Right kidney (tissue), 1 donor: ENCODE data around the gene ABCD2.
"Not testable (repeated sequence)": the region's sequence is repeated elsewhere in the genome, so short reads cannot be mapped to it uniquely, and the experiment has no call there.

Experiments
- DNase-seq: peaks from one replicate; pipeline ENCODE4 v3.0.0-alpha.2; 2016

The ABCD2 gene

GRCh38 chr12:39533951-39534350 lies 85.7 kb downstream of the ABCD2 start:
- no peak for DNase-seq

- DNase-seq = no peak
Observed at GRCh38 chr12:39532448-39532847, 87.2 kb downstream of the ABCD2 start.

- DNase-seq = no peak
Observed at GRCh38 chr12:39526974-39527373, 92.6 kb downstream of the ABCD2 start.

GRCh38 chr12:39522167-39522566 lies 97.4 kb downstream of the ABCD2 start:
- DNase-seq = not testable (repeated sequence)

GRCh38 chr12:39510001-39510400 lies 109.6 kb downstream of the ABCD2 start:
- DNase-seq = no peak

GRCh38 chr12:39505554-39505953 lies 114.0 kb downstream of the ABCD2 start:
- DNase-seq = no peak

- DNase-seq = no peak
Observed at GRCh38 chr12:39505023-39505422, 114.6 kb downstream of the ABCD2 start.

- no peak for DNase-seq
Observed at GRCh38 chr12:39503439-39503838, 116.2 kb downstream of the ABCD2 start.

- no peak for DNase-seq
Observed at GRCh38 chr12:39502726-39503125, 116.9 kb downstream of the ABCD2 start.
